Left lung (tissue), 10 donors: ENCODE measurements around the gene SNRPE. TPM values are rescaled to one million over a fixed set of nuclear protein-coding genes. Genes with fewer than 3 reads are reported as not detected.
"Not testable (repeated sequence)": the region's sequence is repeated elsewhere in the genome, so short reads cannot be mapped to it uniquely, and the experiment has no call there.

Source experiments
- ATAC-seq: fragments of 200-7000 bp; cut with Tn5 transposase; one replicate; pipeline ENCODE4 v1.9.1; 2020; ENCODE audit warnings: moderate library complexity
- DNase-seq, 4 donors: peaks; one replicate each; pipeline ENCODE4 v3.0.0-alpha.2; 2013 to 2020
- H3K27ac ChIP-seq, 2 donors: fragments of 200-600 bp; sonication (generic) in 1 of 2; one replicate each; pipeline versions ENCODE4 v1.5.0 to v1.8.0; 2020 to 2021
- H3K27me3 ChIP-seq, 2 donors: fragments of 200-600 bp; sonication (generic) in 1 of 2; one replicate each; pipeline versions ENCODE4 v1.5.0 to v1.8.0; 2020 to 2021
- H3K36me3 ChIP-seq, 2 donors: fragments of 200-600 bp; sonication (generic) in 1 of 2; one replicate each; pipeline versions ENCODE4 v1.5.0 to v1.8.0; 2020 to 2021
- H3K4me1 ChIP-seq, 2 donors: fragments of 200-600 bp; one replicate each; pipeline ENCODE4 v1.8.0; 2021
- H3K4me3 ChIP-seq, 2 donors: fragments of 200-600 bp; sonication (generic) in 1 of 2; one replicate each; pipeline versions ENCODE4 v1.5.0 to v1.8.0; 2020 to 2021; ENCODE audit warnings: mild to moderate bottlenecking in 1 of 2
- H3K9me3 ChIP-seq, 2 donors: fragments of 200-600 bp; sonication (generic) in 1 of 2; one replicate each; pipeline versions ENCODE4 v1.5.0 to v1.8.0; 2020 to 2021
- intact Hi-C, 2 donors: fragments of 100-400 bp; cut with DNase I; formaldehyde crosslinking; loops; one replicate each; pipeline versions ENCODE4 v1.11.2 to v1.14.2; 2022
- polyA plus RNA-seq, 6 donors: library from polyadenylated mRNA; unstranded; fragments of 120-200 nt; gene quantifications; one replicate each; pipeline ENCODE4 v1.2.1, GENCODE V29; 2013; ENCODE audit not compliant: insufficient read length in 6 of 6
- total RNA-seq, 2 donors: library from RNA; stranded (reverse); fragmentation: NEBNext Ultra II Directional; extraction: Animal tissue kit (Norgen Biotek cat#: 25700); gene quantifications; one replicate each; pipeline ENCODE4 v1.2.1, GENCODE V29; 2021
- TF ChIP-seq, protein P1 (sequence below), 2 donors: fragments of 200-600 bp; sonication (generic) in 1 of 2; IDR thresholded peaks; one replicate each; pipeline versions ENCODE4 v1.5.0 to v1.8.0; 2021; ENCODE audit warnings: antibody characterized with exemption in 2 of 2
- donor health status: DM: no; HTN: yes; CAD: no.
- donor health status: DM: no; HTN: no; CAD: no.

Gene SNRPE
- total and polyA plus RNA-seq, 8 donors: 75.0 to 299 (median 261) TPM

- peak; percentile 47 for ATAC-seq
- no peak overlapping the region for H3K4me3 ChIP-seq
- H3K9me3 ChIP-seq: no peaks in the 10 kb centered on the region
- TF ChIP-seq, protein P1, sequence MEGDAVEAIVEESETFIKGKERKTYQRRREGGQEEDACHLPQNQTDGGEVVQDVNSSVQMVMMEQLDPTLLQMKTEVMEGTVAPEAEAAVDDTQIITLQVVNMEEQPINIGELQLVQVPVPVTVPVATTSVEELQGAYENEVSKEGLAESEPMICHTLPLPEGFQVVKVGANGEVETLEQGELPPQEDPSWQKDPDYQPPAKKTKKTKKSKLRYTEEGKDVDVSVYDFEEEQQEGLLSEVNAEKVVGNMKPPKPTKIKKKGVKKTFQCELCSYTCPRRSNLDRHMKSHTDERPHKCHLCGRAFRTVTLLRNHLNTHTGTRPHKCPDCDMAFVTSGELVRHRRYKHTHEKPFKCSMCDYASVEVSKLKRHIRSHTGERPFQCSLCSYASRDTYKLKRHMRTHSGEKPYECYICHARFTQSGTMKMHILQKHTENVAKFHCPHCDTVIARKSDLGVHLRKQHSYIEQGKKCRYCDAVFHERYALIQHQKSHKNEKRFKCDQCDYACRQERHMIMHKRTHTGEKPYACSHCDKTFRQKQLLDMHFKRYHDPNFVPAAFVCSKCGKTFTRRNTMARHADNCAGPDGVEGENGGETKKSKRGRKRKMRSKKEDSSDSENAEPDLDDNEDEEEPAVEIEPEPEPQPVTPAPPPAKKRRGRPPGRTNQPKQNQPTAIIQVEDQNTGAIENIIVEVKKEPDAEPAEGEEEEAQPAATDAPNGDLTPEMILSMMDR (IDR thresholded peaks at IDR 0.05): no peak
- DNase-seq: peak in 2 of 4 donors; percentile 27 to 64
- no peaks in the 10 kb centered on the region for H3K4me1 ChIP-seq
- H3K27me3 ChIP-seq: no peaks in the 10 kb centered on the region
- H3K36me3 ChIP-seq: peaks cover 12 to 98% of the 10 kb centered on the region in 2 donors
- intact Hi-C loops: no loop called here
- H3K27ac ChIP-seq: no peak overlapping the region
These were observed 22.3 kb upstream of the SNRPE start for GRCh38 chr1:203839081-203839480.

DNA sequence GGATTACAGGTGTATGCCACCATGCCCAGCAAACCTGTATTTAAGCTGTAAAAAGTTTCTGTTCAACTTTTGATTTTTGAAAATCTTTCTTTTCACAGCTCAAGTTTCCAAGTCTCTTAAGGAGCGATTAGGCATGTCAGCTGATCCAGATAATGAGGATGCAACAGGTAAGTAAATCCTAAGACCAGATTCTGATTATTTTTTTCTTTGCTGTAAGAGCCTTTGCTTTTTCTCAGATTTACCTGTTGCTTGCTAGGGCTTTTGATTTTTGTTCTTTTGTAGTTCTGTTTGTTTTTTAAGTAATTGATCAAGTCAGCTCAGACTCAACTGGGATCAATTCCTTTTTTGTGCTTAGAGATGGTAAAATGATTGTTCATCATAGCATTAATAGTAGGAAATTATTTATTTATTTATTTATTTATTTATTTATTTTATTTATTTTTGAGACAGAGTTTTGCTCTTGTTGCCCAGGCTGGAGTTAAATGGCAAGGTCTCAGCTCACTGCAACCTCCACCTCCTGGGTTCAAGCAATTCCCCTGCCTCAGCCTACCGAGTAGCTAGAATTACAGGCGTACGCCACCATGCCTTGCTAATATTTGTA is 21.1 kb upstream of the SNRPE start:
- H3K4me1 ChIP-seq: no peaks in the 10 kb centered on the region
- H3K36me3 ChIP-seq: peaks cover 10 to 98% of the 10 kb centered on the region in 2 donors
- intact Hi-C loops: no loop called here
- DNase-seq: no peak
- H3K27ac ChIP-seq: no peak overlapping the region
- TF ChIP-seq, protein P1 (IDR thresholded peaks at IDR 0.05): no peak
- no peak for ATAC-seq
- no peak overlapping the region for H3K4me3 ChIP-seq
- H3K27me3 ChIP-seq: no peaks in the 10 kb centered on the region
- no peaks in the 10 kb centered on the region for H3K9me3 ChIP-seq

- no peaks in the 10 kb centered on the region for H3K4me1 ChIP-seq
- no peaks in the 10 kb centered on the region for H3K9me3 ChIP-seq
- H3K36me3 ChIP-seq: peaks cover 13 to 96% of the 10 kb centered on the region in 2 donors
- H3K4me3 ChIP-seq: no peak overlapping the region
- intact Hi-C loops: no loop called here
- no peak overlapping the region for H3K27ac ChIP-seq
- H3K27me3 ChIP-seq: no peaks in the 10 kb centered on the region
- ATAC-seq (no peak), DNase-seq (no peak)
- TF ChIP-seq, protein P1 (IDR thresholded peaks at IDR 0.05): no peak
These were observed 18.9 kb upstream of the SNRPE start for GRCh38 chr1:203842559-203842876.

DNA sequence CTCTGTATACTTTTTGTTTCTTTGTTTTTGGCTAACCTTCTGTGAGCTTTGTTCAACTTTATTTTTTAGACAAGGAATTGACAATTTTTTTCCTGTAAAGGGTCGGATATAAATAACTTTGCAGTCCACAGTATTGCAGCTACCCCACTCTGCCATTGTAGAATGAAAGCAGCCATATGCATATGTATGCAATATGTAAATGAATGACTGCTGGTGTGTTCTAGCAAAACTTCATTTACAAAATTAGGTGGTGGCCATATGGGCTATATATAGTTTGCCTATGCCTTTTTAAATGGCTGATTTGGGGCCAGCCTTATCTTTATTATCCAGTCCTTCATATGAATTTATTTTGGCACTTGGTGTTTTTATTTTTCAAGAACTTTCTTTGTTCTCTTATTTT is 18.0 kb upstream of the SNRPE start:
- Histone ChIP-seq H3K27ac (no peak overlapping the region), H3K36me3 (peaks cover 13 to 96% of the 10 kb centered on the region in 2 donors), H3K4me1 (no peaks in the 10 kb centered on the region), H3K27me3 (no peaks in the 10 kb centered on the region), H3K4me3 (no peak overlapping the region), H3K9me3 (no peaks in the 10 kb centered on the region)
- TF ChIP-seq, protein P1 (IDR thresholded peaks at IDR 0.05): no peak
- ATAC-seq (no peak), DNase-seq (no peak)
- intact Hi-C loops: no loop called here

- H3K27ac ChIP-seq, H3K9me3 ChIP-seq, DNase-seq, H3K4me1 ChIP-seq, intact Hi-C loops, H3K27me3 ChIP-seq, H3K4me3 ChIP-seq, ATAC-seq: not testable (repeated sequence)
- peaks cover 0 to 79% of the 10 kb centered on the region in 2 donors for H3K36me3 ChIP-seq
These were observed 8.3 kb upstream of the SNRPE start for GRCh38 chr1:203853112-203853511.

- TF ChIP-seq, protein P1 (IDR thresholded peaks at IDR 0.05): no peak
- DNase-seq (no peak), ATAC-seq (no peak)
- Histone ChIP-seq H3K27me3 (no peaks in the 10 kb centered on the region), H3K36me3 (peaks cover 0 to 31% of the 10 kb centered on the region in 2 donors), H3K4me3 (no peak overlapping the region), H3K9me3 (no peaks in the 10 kb centered on the region), H3K4me1 (peaks cover 6 to 20% of the 10 kb centered on the region in 2 donors), H3K27ac (no peak overlapping the region)
- intact Hi-C loops: no loop called here
These were observed 3.3 kb upstream of the SNRPE start for GRCh38 chr1:203858055-203858454.
